Stimulated activated CD4-positive, alpha-beta T cell treated with anti-CD3 and anti-CD28 coated beads, Interleukin-4, amount 100 ng/mL, for 24 hours (primary cell): ENCODE data around the gene KRTAP17-1.
A peak's percentile ranks its signal among the peaks of the same experiment; 100 is the strongest.

Source experiments
- DNase-seq: peaks from one replicate; pipeline ENCODE4 v3.0.0-alpha.2; 2020

KRTAP17-1 gene

GRCh38 chr17:41331606-41332005, 16.1 kb upstream of the KRTAP17-1 start:
- no peak for DNase-seq

GRCh38 chr17:41329279-41329948, 13.9 kb upstream of the KRTAP17-1 start:
- DNase-seq = no peak

DNA sequence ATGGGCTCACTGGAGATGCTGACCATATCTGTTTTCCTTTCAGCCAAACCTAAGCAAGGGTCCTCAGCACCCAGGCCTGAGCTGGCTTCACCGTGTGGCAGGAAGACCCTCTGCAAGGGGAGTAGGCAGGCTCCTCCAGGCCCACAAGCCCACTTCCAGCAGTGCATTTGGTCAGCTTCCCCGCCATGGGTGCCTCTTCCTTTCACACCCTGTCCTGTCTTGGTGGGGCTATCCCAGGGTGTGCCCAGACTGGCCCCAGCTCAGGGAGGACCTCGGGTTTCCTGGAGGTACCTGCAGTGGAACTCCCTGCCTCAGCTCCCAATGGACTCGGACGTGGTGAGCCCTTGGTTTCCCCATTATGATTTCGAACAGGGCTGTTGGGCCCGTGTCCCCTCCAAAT, 12.7 kb upstream of the KRTAP17-1 start:
- no peak for DNase-seq

DNA sequence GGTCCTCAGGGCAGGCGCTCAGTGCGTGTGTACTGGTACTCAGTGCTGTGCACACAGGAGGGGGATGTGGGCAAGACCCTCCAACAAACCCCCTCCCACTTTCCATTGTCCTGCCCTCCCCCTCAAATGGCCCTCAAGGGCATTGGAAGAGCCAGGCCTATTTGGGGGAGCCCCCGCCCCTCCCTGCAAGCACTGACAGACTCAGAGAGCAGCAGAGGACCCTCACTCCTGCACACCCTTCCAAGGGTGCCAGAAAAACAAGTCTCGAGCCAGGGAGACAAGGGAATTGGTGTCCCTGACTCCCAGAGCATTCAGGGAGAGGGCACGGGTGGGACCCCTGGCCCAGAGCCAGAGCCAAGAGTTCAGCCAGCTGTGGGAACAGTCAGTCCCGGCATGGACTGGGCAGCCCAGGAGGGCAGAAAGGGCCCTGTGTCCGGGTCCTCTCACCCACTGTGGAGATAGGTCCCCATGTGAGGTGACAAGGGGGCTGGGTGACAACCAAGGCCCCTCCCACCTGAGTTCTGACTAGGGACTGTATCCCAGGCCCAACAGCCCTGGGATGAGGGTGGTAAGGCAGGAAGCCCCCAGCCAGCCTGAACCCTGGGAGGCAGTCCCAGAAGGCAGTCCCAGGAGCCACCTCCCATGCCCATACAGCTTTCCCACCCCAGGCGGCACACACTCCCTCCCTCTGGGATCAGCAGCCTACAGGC, 12.1 kb upstream of the KRTAP17-1 start:
- no peak for DNase-seq

DNA sequence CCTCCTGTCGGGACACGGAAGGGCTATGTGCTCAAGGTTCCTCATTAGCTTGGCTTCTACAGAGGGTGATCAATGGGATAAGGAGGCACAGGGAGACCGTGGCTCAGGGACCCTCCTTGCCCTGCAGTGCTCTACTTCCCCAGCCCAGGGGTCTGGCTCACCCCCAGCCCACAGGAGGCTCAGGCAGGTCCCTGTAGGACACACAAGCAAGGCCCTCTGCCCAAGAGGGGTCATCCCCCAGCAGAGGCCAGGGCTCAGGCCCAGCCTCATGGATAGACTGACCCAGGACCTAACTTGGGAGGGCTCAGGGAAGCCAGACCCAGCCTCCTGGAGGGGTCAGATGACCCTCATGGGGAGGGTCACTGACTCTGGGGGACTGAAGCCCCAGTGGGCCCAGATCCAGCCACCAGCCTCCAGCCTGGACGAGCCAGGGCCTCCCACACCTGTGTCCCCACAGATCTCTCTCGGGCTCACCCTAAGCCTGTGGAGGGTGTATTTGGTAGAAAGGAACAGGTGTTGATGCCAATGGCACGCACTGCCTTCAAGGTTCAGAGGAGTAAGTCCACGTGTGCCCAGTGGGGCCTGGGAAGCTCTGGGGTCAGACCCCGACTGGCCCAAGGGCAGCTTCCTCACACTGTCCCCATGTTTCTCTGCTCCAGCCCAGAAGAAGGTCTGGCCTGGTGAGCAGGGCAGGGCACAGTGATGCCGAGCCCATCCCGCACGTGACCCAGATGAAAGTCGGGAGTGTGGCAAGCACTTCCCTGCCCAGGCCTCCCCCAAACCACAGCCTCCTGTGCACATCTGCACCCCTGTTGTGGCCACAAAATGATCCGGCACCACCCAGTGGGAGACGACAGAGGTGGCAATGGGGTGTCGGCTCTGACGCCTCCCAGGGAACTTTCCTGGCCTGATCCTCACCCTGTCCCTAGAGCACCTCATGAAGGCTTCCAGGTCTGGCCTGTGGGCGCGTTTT, 10.9 kb upstream of the KRTAP17-1 start:
- no peak for DNase-seq

- DNase-seq = no peak
These were observed 10.1 kb upstream of the KRTAP17-1 start for GRCh38 chr17:41325611-41326010.

- DNase-seq = no peak
These were observed 9.6 kb upstream of the KRTAP17-1 start for GRCh38 chr17:41325126-41325525.

- DNase-seq = no peak
These were observed 8.9 kb upstream of the KRTAP17-1 start for GRCh38 chr17:41324180-41325075.

DNA sequence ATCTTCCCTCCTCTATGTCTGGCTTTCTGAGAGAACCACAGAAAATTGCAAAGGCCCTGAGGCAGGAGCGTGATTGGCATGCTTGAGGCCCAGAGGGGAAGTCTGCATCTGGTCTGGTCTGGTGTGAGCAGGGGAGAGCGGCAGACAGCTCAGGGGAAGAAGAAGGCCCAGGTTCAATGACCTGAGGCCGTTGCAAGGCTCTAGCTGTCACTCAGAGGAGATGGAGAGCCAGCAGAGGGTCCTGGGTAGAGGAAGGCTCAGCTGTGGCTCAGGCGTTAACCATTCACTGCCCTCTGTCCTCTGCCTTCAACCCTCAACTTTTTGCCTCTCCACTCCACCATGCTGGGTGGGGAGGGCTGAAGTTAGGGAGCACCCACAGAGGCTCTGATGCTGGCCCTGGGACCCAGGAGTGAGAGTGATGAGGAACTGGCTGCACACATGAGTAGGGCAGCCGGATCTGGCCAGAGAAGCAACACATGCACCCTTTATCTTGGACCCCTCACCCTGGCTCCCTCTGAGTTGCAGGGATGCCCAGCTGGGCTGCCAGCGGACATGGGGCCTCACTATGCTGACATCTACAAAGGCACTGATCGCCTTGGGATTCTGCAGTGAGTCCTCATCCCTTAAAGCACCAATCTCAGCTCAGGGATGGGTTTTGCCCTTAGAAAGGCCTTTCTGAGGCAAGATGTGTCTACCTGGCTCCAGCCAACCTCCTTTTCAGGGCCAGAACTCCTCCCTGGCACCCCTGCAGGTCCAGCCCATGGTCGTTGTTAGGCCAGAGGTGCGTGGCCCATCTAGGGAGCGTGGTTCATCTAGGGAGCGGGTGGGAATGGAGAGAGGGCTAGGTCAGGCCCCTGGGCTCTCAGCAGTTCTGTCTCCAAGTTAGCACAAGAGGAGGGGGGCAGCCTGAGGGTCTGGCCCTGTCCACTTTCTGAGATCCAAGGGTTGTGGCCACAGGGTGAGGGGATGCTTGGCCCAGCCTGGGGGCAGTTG, 7.7 kb upstream of the KRTAP17-1 start:
- no peak for DNase-seq

DNA sequence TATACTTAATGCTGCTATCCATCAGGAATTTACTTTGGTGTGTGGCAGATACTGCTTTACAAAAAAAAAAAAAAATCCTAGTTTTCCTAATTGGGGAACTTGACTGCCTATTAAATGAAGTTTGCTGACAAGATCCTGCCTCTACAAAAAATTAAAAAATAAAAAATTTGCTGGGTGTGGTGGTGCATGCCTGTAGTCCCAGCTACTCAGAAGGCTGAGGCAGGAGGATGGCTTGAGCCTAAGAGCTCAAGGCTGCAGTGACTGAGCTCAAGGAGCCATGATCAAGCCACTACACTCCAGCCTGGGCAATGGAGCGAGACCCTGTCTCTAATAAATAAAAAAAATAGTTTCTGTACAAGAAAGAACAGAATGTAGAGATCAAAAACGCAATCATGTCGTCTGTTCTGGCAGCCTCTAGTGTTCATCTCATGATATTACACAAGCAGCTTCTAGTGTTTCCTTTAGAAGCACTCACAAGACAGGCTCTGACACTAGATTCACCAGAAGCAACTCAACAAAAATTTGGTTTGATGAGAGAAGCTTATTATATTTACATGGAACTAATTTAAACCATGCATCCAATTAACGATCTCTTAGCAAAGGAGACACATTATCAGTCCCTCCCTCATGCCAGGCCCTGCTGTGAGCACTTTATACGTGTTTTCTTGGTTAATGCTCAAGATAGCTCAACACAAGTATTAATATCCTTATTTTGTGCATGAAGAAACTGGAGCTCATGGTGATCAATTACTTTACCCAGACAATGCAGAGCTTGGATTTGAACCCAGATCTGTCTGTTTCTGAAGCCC, 6.8 kb upstream of the KRTAP17-1 start:
- DNase-seq = no peak

- DNase-seq = no peak
These were observed 2.7 kb upstream of the KRTAP17-1 start for GRCh38 chr17:41318231-41318630.

- DNase-seq = no peak
These were observed 420 bp upstream of the KRTAP17-1 start for GRCh38 chr17:41315814-41316445.

DNA sequence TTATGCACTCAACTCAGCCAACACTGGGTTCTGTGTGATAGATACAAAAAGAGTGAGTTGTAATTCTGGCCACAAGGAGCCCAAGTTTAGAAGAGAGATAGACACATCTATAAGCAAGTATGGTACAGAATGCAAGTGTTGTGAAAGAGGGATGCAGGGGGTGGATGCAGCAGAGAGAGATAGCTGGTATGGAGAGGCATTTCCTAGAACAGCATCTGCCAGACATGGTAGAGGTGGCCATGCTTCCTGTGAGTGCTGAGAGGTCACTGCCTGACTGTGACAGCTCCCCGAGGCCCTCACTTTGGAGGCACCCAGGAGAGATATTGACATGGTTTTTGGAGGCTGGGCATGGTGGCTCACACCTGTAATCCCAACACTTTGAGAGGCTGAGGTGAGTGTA, 4.4 kb downstream of the KRTAP17-1 start:
- no peak for DNase-seq

DNA sequence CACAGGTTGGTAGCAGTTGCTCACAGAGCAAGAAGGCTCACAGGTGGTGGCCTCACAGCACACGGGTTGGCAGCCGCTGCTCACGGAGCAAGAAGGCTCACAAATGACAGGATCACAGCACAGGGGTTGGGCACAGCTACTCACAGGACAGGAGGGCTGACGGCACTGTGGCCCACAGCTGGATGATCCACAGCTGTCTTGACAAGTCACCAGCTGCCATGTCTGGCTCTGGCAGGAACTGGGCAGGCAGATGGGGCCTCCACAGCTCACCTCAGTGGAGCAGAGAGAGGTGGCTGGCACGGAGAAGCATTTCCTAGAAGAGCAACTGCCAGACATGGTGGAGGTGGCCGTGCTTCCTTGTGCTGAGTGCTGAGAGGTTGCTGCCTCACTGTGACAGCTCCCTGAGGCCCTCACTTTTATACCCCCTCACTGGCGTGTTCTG, 6.6 kb downstream of the KRTAP17-1 start, which contains the start of gene KRTAP16-1:
TSS of gene KRTAP16-1 (minus strand) at position 392 of the 442 bp plus-strand sequence. CDS start at position 336, 56 bp downstream.
- peak; percentile 31 for DNase-seq

DNA sequence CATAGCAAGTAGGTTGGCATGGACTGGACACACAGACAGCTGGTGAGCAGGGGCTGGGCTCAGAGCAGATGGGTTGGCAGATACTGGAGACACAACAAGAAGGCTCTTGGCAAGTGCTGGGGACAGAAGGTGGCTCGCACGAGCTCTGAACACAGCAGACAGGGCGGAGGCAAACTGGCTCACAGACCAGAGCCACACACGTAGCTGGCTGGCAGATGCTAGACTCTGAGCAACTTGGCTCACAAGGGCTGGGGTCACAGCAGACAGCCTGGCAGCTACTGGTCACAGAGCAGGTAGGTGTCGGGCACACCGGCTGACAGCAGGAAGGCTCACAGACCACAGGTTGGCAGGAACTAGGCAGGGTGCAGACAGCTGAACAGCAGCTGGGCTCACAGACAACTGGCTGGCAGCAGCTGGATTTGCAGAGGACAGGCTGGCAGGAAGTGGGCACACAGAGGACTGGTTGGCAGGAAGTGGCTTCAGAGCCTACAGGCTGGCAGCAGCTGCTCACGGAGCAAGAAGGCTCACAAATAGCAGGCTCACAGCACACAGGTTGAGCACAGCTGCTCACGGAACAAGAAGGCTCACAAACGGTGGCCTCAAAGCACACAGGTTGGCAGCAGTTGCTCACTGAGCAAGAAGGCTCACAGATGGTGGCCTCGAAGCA, 7.1 kb downstream of the KRTAP17-1 start:
- peak; percentile 54 for DNase-seq

DNA sequence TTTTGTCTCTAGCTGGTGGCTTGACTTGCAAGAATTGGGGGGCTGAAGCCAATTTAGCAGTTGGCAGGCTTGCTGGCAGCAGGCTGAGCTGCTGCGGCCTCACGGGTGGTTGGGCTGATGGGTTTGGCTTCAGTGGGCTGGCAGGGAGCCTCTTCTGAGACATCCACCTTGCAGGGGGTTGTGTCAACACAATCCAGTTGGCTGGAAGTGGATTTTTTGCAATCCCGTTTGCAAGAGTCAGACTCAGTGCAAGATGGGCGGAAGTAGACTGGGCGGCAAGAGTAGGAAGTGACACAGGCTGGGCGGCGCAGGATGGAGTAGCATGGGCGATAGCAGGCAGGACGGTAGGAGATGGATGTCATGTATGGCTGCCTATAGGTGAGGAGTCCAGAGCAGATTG, 7.9 kb downstream of the KRTAP17-1 start:
- DNase-seq = no peak

GRCh38 chr17:41304091-41304490, 11.4 kb downstream of the KRTAP17-1 start:
- DNase-seq = no peak

DNA sequence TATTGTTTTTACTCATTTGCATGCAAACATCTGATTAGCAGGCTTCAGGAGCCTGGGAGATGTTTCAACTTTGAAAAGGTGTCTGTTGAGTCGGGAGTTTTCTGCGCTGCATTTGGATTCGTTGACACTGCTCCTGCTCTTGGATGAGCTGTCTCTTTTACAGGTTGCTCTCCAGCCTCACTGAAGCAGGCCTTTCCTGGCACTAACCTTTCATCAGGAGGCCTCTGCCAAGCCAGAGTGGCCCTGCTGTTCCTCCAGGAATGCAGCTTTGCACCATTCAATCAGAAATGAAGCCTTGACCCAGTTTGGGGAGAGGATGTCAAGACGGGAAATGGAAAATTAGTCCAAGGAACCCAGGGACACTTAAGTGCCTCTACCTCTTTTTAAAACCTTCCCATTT, 12.5 kb downstream of the KRTAP17-1 start:
- DNase-seq = no peak
